K562 (cell line): ENCODE data around the gene NAGPA. TPM values are rescaled to one million over a fixed set of nuclear protein-coding genes. Genes with fewer than 3 reads are reported as not detected.

Source experiments
- ATAC-seq: fragments of 200-7000 bp; cut with Tn5 transposase; 3 replicates; pipeline ENCODE4 v1.9.1; 2020; ENCODE audit warnings: moderate library complexity
- BruUV-seq: library from RNA; stranded (reverse); fragments of 400-500 nt; replicated peaks from 2 replicates; lab custom pipeline; 2021; lab: Mats Ljungman, UMichigan
- CTCF ChIA-PET: fragments of 300-600 bp; formaldehyde crosslinking; extraction: SDS; loops from one replicate; lab custom pipeline; 2021; ENCODE audit warnings: low intra/inter-chr PET ratio; lab: Yijun Ruan, JAX
- POLR2A ChIA-PET: fragments of 300-600, 350-650 bp; sonication (Branson Sonifier 250); formaldehyde crosslinking; extraction: SDS; loops from one replicate; lab custom pipeline; 2021; ENCODE audit warnings: antibody characterized with exemption, inconsistent platforms; lab: Yijun Ruan, JAX
- DNase-seq, 4 experiments: peaks; one replicate each; pipeline versions ENCODE4 v3.0.0 to v3.0.0-alpha.2; 2011 to 2018; ENCODE audit warnings: low spot score in 3 of 4, mixed read lengths in 3 of 4; ENCODE audit errors: extremely low read depth in 1 of 4
- FAIRE-seq: peaks from 2 replicates; lab custom pipeline; 2011; peaks lifted over from hg19 to GRCh38; lab: Jason Lieb, UNC
- H2AFZ ChIP-seq: 2 replicates; pipeline ENCODE4 v1.6.0; 2011; ENCODE audit warnings: low read depth, low read length, control low read depth, inconsistent platforms
- H3K27ac ChIP-seq: fragments of 200-600 bp; 3 replicates; pipeline ENCODE4 v1.8.0; 2011; ENCODE audit warnings: low read depth, mild to moderate bottlenecking, control low read depth, inconsistent platforms, low read length, moderate library complexity, mixed read lengths; ENCODE audit errors: extremely low read depth
- H3K27me3 ChIP-seq, 2 experiments: fragments of 300-600 bp in 1 of 2; 2 replicates in 1 of 2; 3 replicates in 1 of 2; pipeline versions ENCODE4 v1.6.0 to v1.8.0; 2011; ENCODE audit warnings: inconsistent platforms in 2 of 2, low read length in 2 of 2, mild to moderate bottlenecking in 1 of 2, mixed read lengths in 1 of 2, moderate library complexity in 1 of 2; ENCODE audit not compliant: control insufficient read depth in 2 of 2, insufficient read depth in 2 of 2
- H3K36me3 ChIP-seq: fragments of 300-600 bp; 3 replicates; pipeline ENCODE4 v1.8.0; 2011; ENCODE audit warnings: mild to moderate bottlenecking, low read length, inconsistent platforms; ENCODE audit not compliant: control insufficient read depth, insufficient read depth
- H3K4me1 ChIP-seq, 2 experiments: fragments of 200-600 bp in 1 of 2; replicated peaks in 1 of 2; 2 replicates in 1 of 2; 3 replicates in 1 of 2; pipeline versions ENCODE4 v1.5.1 to v1.8.0; 2011; ENCODE audit warnings: inconsistent platforms in 2 of 2, low read length in 2 of 2, mild to moderate bottlenecking in 1 of 2, mixed read lengths in 1 of 2, moderate library complexity in 1 of 2; ENCODE audit not compliant: control insufficient read depth in 2 of 2, insufficient read depth in 2 of 2
- H3K4me2 ChIP-seq: 2 replicates; pipeline ENCODE4 v1.6.1; 2011; ENCODE audit warnings: low read length, control low read depth, inconsistent platforms, mixed read lengths; ENCODE audit not compliant: insufficient read depth
- H3K4me3 ChIP-seq: fragments of 200-600 bp; sonication (generic), shearing (Covaris generic); 2 replicates; pipeline ENCODE4 v1.5.1; 2016; ENCODE audit warnings: control low read depth, inconsistent platforms
- H3K79me2 ChIP-seq: fragments of 200-600 bp; 3 replicates; pipeline ENCODE4 v1.8.0; 2011; ENCODE audit warnings: low read length, inconsistent platforms; ENCODE audit not compliant: control insufficient read depth, insufficient read depth
- H3K9ac ChIP-seq, 2 experiments: 2 replicates each; pipeline versions ENCODE4 v1.6.0 to v1.6.1; 2011; ENCODE audit warnings: low read depth in 2 of 2, low read length in 2 of 2, control low read depth in 1 of 2, inconsistent platforms in 1 of 2, mild to moderate bottlenecking in 1 of 2, mixed read lengths in 1 of 2; ENCODE audit not compliant: insufficient read depth in 1 of 2
- H3K9me1 ChIP-seq: one replicate; pipeline ENCODE4 v1.6.0; 2011; ENCODE audit warnings: inconsistent platforms, mild to moderate bottlenecking, low read length, moderate library complexity; ENCODE audit not compliant: control insufficient read depth, insufficient read depth
- H3K9me3 ChIP-seq: replicated peaks from 2 replicates; pipeline ENCODE4 v1.5.1; 2011; ENCODE audit warnings: low read depth, low read length, inconsistent platforms; ENCODE audit not compliant: control insufficient read depth, insufficient read depth
- H4K20me1 ChIP-seq: replicated peaks from 2 replicates; pipeline ENCODE4 v1.6.1; 2011; ENCODE audit warnings: low read length, inconsistent platforms, mixed read lengths; ENCODE audit not compliant: control insufficient read depth, insufficient read depth
- ARID3A ChIP-seq: IDR thresholded peaks from 2 replicates; pipeline ENCODE4 v1.6.1; 2012; ENCODE audit warnings: low read depth, low read length, improper control_type of control experiment, borderline replicate concordance
- CTCF ChIP-seq, 3 experiments: IDR thresholded peaks in 2 of 3; conservative IDR thresholded peaks in 1 of 3; 2 replicates each; pipeline ENCODE4 v1.5.1; 2011 to 2012; ENCODE audit warnings: low read length in 3 of 3, mild to moderate bottlenecking in 3 of 3, control low read depth in 2 of 3, improper control_type of control experiment in 1 of 3, inconsistent platforms in 1 of 3, low read depth in 1 of 3, mixed read lengths in 1 of 3, moderate library complexity in 1 of 3; ENCODE audit not compliant: insufficient read depth in 2 of 3
- ZBTB9 ChIP-seq: fragments of 450-650 bp; formaldehyde crosslinking; IDR thresholded peaks from 2 replicates; pipeline ENCODE4 v1.4.0; 2020; ENCODE audit warnings: mild to moderate bottlenecking, moderate library complexity
- WGBS: fragments of 100-300 bp; shearing (Covaris generic); methylation state at CpG from one replicate; pipeline ENCODE4 v1.1.6; 2016; ENCODE audit warnings: low coverage, mixed read lengths; ENCODE audit not compliant: insufficient coverage; ENCODE audit errors: missing lambda C conversion rate; 5-methylcytosine and 5-hydroxymethylcytosine counted together
- in situ Hi-C: fragments of 300-500 bp; cut with MboI; formaldehyde crosslinking; loops from 4 replicates; pipeline ENCODE4 v1.15.0; 2018; ENCODE audit warnings: inconsistent platforms, mixed read lengths
- intact Hi-C: fragments of 100-400 bp; cut with micrococcal nuclease; formaldehyde crosslinking; loops from 2 replicates; pipeline ENCODE4 v1.14.2; 2022
- polyA plus RNA-seq, 8 experiments: library from polyadenylated mRNA; depleted of rRNA in 4 of 8; stranded (reverse) in 5 of 8; unstranded in 3 of 8; fragments of >200 nt; fragmentation: Nextera tagmentation in 2 of 8; fragmentation: Illumina TruSeq in 1 of 8; extraction: Ambion mirVana in 2 of 8; extraction: Trizol in 1 of 8; gene quantifications; 2 replicates each; pipeline versions ENCODE4 v1.2.1 to v1.2.3, GENCODE V29; 2011 to 2014; ENCODE audit warnings: inconsistent platforms in 1 of 8, missing spikeins in 1 of 8
- total RNA-seq, 7 experiments: library from RNA; depleted of rRNA in 6 of 7; stranded (reverse); fragments of >200 nt in 6 of 7; fragmentation: Illumina TruSeq in 2 of 7; extraction: Trizol in 2 of 7; gene quantifications; 2 replicates each; pipeline versions ENCODE4 v1.2.1 to v1.2.3, GENCODE V29; 2011 to 2021; ENCODE audit warnings: low replicate concordance in 1 of 7

NAGPA gene
- total and polyA plus RNA-seq, 9 of the 15 experiments (the other 6 are each of a cell fraction or from before 2014, with no cell fraction given), result 0.15 to 12.7 (median 4.6) TPM

GRCh38 chr16:5024632-5025031 lies 9.1 kb downstream of the NAGPA start:
- Histone ChIP-seq H3K9ac (no peak overlapping the region), H3K27me3 (peaks cover 8 to 35% of the 10 kb centered on the region in 2 experiments; a peak in 4 of 5 replicates), H4K20me1 (no peaks in the 10 kb centered on the region), H3K79me2 (no peaks in the 10 kb centered on the region), H3K4me2 (no peak overlapping the region), H2AFZ (no peak overlapping the region), H3K9me1 (no peaks in the 10 kb centered on the region), H3K9me3 (no peaks in the 10 kb centered on the region), H3K36me3 (no peaks in the 10 kb centered on the region), H3K4me3 (no peak overlapping the region), H3K4me1 (peaks cover 0 to 9% of the 10 kb centered on the region in 2 experiments; a peak in 1 of 5 replicates), H3K27ac (no peak overlapping the region)
- FAIRE-seq (no peak), DNase-seq (no peak), ATAC-seq (peak; percentile 38; the same call in 1 of the 3 replicates)
- POLR2A ChIA-PET, result interaction anchor here (0.6 to 0.7 kb wide), 2 partner anchors 9 to 550 kb away, joined by 3 to 4 read pairs; partner anchors contain the start of genes NAGPA and NMRAL1
- TF ChIP-seq ARID3A, result peak; percentile 59; the same call in 1 of the 2 replicates
- TF ChIP-seq CTCF (IDR thresholded peaks at IDR 0.05 in 2 of 3, conservative IDR thresholded peaks at IDR 0.05 in 1 of 3; ENCODE audit: insufficient read depth in 2 of 3, low read depth in 1 of 3, low read length in 3 of 3), result peak in 1 of 3 experiments; percentile 15; a peak in 1 of 6 replicates
- no peak for TF ChIP-seq ZBTB9 (CRISPR knock-in tag)
- in situ Hi-C loops, result no loop called here
- intact Hi-C loops, result no loop called here
- WGBS, result 11% methylated on average over 4 of the region's 4 CpGs
- CTCF ChIA-PET, result no interaction called here
- no TSS peak for BruUV-seq
